GM18507 (cell line): ENCODE measurements around the gene MINK1.
"Not testable (repeated sequence)": the region's sequence is repeated elsewhere in the genome, so short reads cannot be mapped to it uniquely, and the experiment has no call there.

Source experiments
- DNase-seq: peaks from one replicate; pipeline ENCODE4 v3.0.0; 2011; ENCODE audit warnings: low read depth; ENCODE audit not compliant: insufficient read length; ENCODE audit errors: extremely low spot score
- FAIRE-seq: peaks from 2 replicates; lab custom pipeline; 2011; peaks lifted over from hg19 to GRCh38; lab: Jason Lieb, UNC

Gene MINK1

GRCh38 chr17:4862720-4863119, 29.6 kb downstream of the MINK1 start:
- DNase-seq (no peak), FAIRE-seq (no peak)

DNA sequence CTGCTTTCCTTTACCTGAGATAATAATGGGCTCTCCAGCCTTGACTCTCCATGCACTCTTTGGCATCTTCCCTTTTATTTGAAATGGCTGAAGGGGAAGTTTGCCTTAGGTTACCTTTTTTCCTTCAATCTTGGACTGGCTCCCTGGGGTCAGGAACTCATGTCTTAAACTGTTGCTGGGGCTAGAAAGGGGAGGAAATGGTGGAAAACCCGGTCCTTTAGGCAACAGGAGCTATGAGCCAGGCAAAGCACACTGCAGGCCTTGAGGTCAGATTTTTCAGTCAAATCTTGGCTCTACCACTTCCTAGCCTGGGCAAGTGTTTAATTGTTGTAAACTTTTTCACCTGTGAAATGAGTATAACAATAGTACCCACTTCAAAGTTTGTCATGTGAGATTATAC, 30.2 kb downstream of the MINK1 start:
- DNase-seq (no peak), FAIRE-seq (no peak)

DNA sequence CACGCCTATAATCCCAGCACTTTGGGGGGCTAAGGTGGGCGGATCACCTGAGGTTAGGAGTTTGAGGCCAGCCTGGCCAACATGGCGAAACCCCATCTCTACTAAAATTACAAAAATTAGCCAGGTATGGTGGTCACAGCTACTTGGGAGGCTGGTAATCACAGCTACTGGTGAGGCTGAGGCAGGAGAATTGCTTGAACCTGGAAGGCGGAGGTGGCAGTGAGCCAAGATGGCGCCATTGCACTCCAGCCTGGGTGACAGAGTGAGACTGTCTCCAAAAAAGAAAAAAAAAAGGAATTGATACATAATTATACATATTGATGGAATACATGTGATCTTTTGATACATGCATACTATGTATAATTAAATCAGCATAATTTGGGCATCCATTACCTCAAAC, 34.4 kb downstream of the MINK1 start:
- not testable (repeated sequence) for FAIRE-seq, DNase-seq

- not testable (repeated sequence) for DNase-seq, FAIRE-seq
Observed at GRCh38 chr17:4869058-4869998, 36.2 kb downstream of the MINK1 start.

GRCh38 chr17:4870855-4871254, 37.7 kb downstream of the MINK1 start:
- no peak for DNase-seq

DNA sequence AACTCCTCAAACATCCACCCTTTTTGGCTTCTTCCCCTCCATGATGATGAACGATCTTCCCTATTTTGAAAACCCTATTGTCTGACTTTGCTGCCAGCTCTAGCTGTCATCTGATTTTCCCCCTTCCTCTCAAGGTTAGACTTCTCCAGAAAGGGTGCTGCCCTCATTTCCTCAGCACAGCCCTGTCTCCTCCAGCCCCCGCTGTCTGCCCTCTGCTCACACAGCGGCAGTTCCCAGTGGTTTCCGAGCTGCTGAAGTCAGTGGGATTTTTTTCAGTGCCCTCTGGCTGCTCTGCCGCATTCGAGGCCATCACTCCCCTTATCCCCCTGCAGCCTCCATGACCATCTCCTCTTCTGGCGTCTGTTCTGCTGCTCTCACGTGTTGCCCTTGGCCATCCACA, 39.6 kb downstream of the MINK1 start:
- DNase-seq = no peak
- FAIRE-seq = no peak

More at GRCh38 chr17:4870855-4871254, 37.7 kb downstream of the MINK1 start:
- FAIRE-seq = no peak

DNA sequence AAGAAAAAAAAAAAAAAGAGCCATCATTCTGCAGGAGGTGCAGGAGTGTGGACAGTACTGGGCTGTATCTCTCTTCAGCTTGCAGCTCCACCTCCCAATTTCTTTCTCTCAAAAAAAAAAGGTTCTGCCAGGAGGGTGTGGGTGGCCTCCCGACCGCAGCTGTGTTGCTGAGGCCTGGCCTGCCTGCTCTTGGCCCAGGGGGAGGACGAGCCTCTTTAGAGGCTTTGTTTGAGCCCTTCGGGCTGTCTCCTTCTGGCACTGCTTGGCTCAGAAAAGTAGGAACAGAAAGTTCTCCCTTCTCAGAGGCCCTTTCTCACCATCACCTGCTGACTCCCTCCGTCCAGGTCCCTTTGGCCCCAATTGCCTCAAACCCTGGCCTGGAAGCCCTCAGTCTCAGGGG, 43.9 kb downstream of the MINK1 start:
- DNase-seq = no peak
- FAIRE-seq = no peak

DNA sequence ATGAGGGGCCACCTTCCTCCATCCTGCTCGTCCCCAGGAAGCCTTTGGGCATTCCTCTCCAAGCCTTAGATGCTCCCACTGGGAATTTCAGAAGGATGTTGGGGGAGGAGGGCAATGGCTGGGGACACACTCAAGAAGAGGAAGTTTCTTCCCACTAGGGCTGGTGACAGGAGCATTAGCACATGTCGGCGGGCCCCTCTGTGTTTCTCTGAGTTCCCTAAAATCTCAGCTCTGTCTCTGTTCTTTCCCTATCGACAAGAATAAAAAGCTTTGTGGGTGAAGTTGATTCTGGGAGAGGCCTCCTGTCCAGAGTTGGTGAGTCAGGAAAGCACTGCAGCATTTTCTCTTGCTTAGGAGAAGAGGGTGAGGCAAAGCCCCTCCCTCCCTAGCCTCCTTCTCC, 46.5 kb downstream of the MINK1 start:
- no peak for FAIRE-seq
- DNase-seq = no peak

GRCh38 chr17:4880857-4881256, 47.7 kb downstream of the MINK1 start:
- no peak for FAIRE-seq

GRCh38 chr17:4881761-4882555, 48.8 kb downstream of the MINK1 start:
- FAIRE-seq (peak; percentile 73), DNase-seq (peak; percentile 54)

More at GRCh38 chr17:4880857-4881256, 47.7 kb downstream of the MINK1 start:
- DNase-seq = no peak

DNA sequence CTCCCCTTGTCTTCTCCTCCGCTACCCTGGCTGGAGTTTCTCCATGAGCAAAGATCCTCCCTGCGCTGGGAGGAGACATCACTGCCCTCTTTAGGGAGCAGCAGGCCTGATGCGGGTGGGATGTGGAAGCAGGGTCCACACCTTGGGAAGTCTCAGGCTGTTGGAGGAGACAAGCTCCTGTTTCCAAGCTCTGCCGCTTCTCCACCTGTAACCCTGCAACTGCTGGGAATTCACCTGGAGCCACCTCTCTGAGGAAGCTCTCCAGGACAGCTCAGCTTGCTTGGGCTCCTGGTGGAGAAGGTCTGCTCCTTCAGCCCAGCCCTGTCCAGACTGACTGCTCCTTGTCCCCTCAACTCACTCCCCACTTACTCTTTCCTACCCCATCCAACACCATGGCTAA, 51.3 kb downstream of the MINK1 start:
- FAIRE-seq = no peak
- DNase-seq = no peak

GRCh38 chr17:4886830-4887229, 53.7 kb downstream of the MINK1 start:
- no peak for FAIRE-seq

DNA sequence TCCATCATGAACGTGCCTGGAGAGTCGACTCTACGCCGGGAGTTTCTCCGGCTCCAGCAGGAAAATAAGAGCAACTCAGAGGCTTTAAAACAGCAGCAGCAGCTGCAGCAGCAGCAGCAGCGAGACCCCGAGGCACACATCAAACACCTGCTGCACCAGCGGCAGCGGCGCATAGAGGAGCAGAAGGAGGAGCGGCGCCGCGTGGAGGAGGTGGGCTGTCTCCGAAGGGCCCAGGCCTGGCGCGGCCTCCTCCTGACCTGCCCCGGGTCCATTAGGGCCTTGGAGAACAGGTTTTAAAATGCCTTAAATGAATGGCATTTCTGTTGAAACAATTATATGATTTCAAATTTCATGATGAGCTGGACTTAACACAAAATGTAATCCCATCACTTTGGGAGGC, 54.4 kb downstream of the MINK1 start:
- DNase-seq (no peak), FAIRE-seq (no peak)

More at GRCh38 chr17:4886830-4887229, 53.7 kb downstream of the MINK1 start:
- no peak for DNase-seq

DNA sequence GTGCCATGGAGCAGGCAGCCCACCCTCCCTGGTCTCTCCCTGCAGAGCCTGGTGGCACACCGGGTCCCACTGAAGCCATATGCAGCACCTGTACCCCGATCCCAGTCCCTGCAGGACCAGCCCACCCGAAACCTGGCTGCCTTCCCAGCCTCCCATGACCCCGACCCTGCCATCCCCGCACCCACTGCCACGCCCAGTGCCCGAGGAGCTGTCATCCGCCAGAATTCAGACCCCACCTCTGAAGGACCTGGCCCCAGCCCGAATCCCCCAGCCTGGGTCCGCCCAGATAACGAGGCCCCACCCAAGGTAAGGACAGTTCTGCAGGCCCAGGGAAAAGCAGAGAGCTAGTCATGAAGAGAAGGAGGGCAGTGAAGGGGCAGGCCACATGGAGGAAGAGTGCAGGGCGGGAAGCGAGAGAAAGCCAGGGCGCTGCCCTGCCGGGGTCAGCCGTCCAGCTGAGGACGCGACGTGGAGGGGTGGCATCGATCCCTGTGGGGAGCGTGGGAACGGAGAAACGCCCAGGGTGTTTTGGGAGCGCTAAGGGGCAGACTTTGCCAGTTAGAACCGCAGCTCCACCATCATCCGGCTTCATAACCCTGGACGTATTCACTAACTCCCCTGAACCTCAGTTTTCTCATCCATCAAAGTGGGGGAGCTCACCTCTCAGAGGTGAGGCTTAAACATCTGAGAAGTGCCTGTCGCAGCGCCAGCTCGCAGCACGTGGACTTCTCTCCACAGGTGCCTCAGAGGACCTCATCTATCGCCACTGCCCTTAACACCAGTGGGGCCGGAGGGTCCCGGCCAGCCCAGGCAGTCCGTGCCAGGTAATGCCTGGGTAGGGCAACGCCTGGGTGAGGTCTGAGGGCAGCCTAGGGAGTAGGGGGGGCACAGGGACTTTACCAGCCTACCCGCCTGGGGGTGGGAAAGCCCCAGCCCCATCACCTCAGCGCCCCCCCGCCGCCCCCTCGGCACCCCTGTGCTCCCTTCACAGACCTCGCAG, 58.6 kb downstream of the MINK1 start:
- FAIRE-seq (no peak), DNase-seq (no peak)

GRCh38 chr17:4892499-4893221, 59.5 kb downstream of the MINK1 start:
- FAIRE-seq (no peak), DNase-seq (no peak)

GRCh38 chr17:4893272-4893671, 60.1 kb downstream of the MINK1 start:
- DNase-seq (no peak), FAIRE-seq (no peak)

GRCh38 chr17:4893721-4894560, 60.8 kb downstream of the MINK1 start:
- DNase-seq (no peak), FAIRE-seq (no peak)

- DNase-seq (no peak), FAIRE-seq (no peak)
Observed at GRCh38 chr17:4895121-4895520, 62.0 kb downstream of the MINK1 start.
